Ovary (tissue), 3 donors: ENCODE results near the gene PRODH.
"Not testable (repeated sequence)": the region's sequence is repeated elsewhere in the genome, so short reads cannot be mapped to it uniquely, and the experiment has no call there.

Experiments used
- CTCF ChIP-seq, 3 donors: fragments of 450-650 bp in 2 of 3; fragments of 200-600 bp in 1 of 3; IDR thresholded peaks; one replicate each; pipeline versions ENCODE4 v1.5.1 to v1.8.0; 2016 to 2022; ENCODE audit warnings: antibody characterized with exemption in 3 of 3, mild to moderate bottlenecking in 1 of 3
- EP300 ChIP-seq: sonication (generic); formaldehyde crosslinking; IDR thresholded peaks from one replicate; pipeline ENCODE4 v1.6.1; 2017; ENCODE audit warnings: antibody characterized with exemption
- donor health status: DM: no; HTN: no; CAD: no.

DNA sequence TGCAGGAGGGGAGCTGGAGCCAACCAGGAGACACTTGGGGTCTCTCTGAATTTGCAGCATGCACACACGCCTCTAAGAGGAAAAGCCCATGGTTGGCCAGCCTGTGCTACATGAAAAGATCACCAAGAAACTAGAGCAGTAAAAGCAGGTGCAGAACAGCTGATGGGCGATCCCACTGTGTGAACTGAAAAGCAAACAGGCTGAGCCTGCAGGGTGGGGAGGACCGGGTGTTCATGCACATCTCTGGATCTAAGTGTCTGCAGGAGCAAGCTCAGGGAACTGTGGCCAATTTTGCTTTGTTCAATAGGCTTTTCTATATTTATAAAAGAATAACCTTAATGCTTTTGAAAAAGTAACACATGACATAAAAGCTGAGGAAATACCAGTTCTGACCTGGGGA is 18.3 kb downstream of the PRODH start:
- not testable (repeated sequence) for TF ChIP-seq EP300; CTCF (IDR thresholded peaks at IDR 0.05)
